Measurements from ENCODE around the gene PLB1. TPM values are rescaled to one million over a fixed set of nuclear protein-coding genes. Genes with fewer than 3 reads are reported as not detected.
A peak's percentile ranks its signal among the peaks of the same experiment; 100 is the strongest.

The PLB1 gene
- total RNA-seq, 4 donors from 2014 or later, result 1.1 to 6.5 (median 2.3) TPM

DNA sequence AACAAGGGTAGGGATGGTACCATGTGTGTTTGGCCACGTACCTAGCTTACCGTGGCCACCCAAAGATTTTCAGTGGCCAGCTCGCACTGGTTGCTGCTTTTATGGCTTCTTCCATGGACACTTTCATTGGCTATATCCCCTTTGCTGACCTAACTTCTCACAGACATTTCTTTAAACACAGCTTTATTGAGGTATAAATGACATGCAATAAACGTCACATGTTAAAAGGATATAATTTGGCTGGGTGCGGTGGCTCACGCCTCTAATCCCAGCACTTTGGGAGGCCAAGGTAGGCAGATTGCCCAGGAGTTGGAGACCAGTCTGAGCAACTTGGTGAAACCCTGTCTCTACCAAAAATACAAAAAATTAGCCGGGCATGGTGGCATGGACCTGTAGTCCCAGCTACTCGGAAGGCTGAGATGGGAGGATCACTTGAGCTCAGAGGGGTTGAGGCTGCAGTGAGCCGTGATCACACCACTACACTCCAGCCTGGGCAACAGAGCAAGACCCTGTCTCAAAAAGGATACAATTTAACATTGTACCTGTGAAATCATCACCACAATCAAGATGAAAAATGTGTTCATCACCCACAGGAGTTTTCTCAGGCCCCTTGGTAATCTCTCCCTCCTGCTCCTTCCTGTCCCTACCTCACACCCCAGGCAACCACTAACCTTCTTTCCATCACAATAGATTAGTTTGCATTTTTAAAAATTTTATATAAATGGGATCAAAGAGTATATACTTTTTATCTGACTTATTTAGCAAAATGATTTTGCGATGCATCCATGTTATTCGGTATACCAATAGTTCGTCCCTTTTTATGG is 127.9 kb downstream of the PLB1 start:
- TF ChIP-seq, protein P1, sequence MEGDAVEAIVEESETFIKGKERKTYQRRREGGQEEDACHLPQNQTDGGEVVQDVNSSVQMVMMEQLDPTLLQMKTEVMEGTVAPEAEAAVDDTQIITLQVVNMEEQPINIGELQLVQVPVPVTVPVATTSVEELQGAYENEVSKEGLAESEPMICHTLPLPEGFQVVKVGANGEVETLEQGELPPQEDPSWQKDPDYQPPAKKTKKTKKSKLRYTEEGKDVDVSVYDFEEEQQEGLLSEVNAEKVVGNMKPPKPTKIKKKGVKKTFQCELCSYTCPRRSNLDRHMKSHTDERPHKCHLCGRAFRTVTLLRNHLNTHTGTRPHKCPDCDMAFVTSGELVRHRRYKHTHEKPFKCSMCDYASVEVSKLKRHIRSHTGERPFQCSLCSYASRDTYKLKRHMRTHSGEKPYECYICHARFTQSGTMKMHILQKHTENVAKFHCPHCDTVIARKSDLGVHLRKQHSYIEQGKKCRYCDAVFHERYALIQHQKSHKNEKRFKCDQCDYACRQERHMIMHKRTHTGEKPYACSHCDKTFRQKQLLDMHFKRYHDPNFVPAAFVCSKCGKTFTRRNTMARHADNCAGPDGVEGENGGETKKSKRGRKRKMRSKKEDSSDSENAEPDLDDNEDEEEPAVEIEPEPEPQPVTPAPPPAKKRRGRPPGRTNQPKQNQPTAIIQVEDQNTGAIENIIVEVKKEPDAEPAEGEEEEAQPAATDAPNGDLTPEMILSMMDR (IDR thresholded peaks at IDR 0.05), result no peak
- no peak for TF ChIP-seq POLR2A (IDR thresholded peaks at IDR 0.05)
- intact Hi-C loops (cut with DNase I), result no loop called here
- no peaks in the 10 kb centered on the region for H3K27me3 ChIP-seq
- H3K4me3 ChIP-seq, result no peak overlapping the region
- H3K4me1 ChIP-seq, result peaks cover 34 to 91% (median 57%) of the 10 kb centered on the region in 3 donors
- no peaks in the 10 kb centered on the region for H3K36me3 ChIP-seq
- DNase-seq, result no peak
- WGBS, 2 donors, result 80 to 92% methylated on average over 9 to 12 of the region's 12 CpGs
- no peaks in the 10 kb centered on the region for H3K9me3 ChIP-seq
- peak overlapping the region; percentile 38 to 96 (median 92) for H3K27ac ChIP-seq

DNA sequence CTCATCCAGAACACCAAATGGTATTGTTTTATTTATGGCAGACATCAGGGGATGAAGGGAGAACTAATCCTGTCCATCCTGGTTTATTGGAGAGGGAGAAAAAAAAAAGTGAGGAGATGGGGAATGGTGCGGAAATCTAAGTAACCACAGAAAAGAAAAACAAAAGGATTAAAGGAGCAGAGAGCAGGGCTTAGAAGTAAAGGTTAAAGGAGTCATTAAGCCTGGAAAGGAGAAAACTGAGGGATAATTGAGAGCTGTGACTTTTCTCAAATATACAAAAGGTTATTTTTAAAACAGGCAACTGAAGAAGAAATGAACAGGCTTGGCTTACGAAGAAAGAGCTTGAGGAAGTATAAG is 128.6 kb downstream of the PLB1 start:
- Histone ChIP-seq H3K4me3 (peak overlapping the region in 2 of 4 donors; percentile 20 to 51), H3K27ac (peak overlapping the region; percentile 83 to 96 (median 92)), H3K36me3 (no peaks in the 10 kb centered on the region), H3K9me3 (no peaks in the 10 kb centered on the region), H3K4me1 (peaks cover 34 to 86% (median 57%) of the 10 kb centered on the region in 3 donors), H3K27me3 (no peaks in the 10 kb centered on the region)
- 37 to 61% methylated on average over 2 of the region's 2 CpGs for WGBS, 2 donors
- no peak for DNase-seq
- intact Hi-C loops (cut with DNase I), result no loop called here
- no peak for TF ChIP-seq POLR2A (IDR thresholded peaks at IDR 0.05)
- TF ChIP-seq, protein P1 (IDR thresholded peaks at IDR 0.05), result no peak

DNA sequence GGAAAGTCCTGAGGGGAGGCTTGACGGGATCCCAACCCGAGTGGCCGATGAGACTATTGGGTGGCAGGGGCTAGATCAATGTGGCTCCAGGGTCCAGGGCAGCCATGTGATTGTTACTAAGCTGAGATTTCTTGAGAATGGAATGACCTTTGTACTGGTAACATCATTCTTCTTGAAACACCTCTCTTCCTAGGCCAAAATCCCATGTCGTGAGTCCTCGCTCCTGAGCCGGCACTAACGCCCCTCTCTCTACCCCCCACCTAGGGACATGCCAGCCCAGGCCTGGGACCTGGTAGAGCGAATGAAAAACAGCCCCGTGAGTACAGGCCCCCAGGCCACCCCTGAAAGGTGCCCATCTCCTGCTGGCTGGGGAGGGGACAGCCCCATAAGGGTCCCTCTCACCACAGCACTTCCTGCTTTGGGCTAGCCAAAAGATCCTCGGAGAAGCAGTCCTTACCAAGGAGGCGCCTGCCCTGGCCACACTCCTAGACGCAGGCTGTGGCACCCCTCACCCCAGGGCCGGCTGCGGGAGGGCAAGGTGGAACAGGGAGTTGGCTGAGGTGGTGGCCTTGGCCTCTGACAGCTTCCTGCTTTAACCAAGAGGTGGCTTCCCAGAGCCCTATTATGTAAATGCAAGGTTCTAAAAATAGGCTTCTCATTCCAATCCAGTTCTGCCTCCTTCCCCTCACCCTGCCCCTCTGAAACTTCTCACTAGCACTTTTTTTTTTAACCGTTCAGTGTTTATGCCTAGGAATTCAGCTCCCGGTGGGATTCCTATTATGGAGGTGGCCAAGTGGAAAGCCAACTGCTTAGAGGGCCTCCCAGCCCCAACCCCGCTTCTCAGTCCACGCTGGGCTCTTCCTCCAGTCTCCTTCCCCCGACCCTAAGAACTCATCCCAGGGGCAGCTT is 129.2 kb downstream of the PLB1 start:
- Histone ChIP-seq H3K4me1 (peaks cover 34 to 80% (median 57%) of the 10 kb centered on the region in 3 donors), H3K36me3 (no peaks in the 10 kb centered on the region), H3K4me3 (peak overlapping the region in 2 of 4 donors; percentile 20 to 51), H3K9me3 (no peaks in the 10 kb centered on the region), H3K27ac (peak overlapping the region; percentile 83 to 96 (median 92)), H3K27me3 (no peaks in the 10 kb centered on the region)
- TF ChIP-seq POLR2A (IDR thresholded peaks at IDR 0.05), result peak in 1 of 4 donors; percentile 52
- TF ChIP-seq, protein P1 (IDR thresholded peaks at IDR 0.05), result peak in 1 of 6 experiments; percentile 16
- WGBS, 2 donors, result 42 to 44% methylated on average over 12 to 14 of the region's 19 CpGs
- no peak for DNase-seq
- intact Hi-C loops (cut with DNase I), result no loop called here

DNA sequence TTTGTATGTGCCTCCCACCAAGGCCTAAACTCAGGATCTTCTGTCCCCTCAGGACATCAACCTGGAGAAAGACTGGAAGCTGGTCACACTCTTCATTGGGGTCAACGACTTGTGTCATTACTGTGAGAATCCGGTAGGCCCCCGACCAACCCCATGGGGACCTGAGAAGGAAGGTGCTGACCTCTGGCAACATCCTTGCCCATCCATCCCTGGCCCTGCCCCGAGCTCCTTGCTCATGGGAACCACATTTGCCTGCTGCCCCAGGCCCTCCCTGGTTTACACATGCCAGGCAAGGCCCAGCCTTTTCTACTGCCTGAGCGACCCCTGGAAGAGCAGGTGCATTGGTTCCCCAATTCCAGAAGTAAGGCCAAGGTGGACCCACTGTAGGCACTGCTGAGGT is 130.5 kb downstream of the PLB1 start:
- intact Hi-C loops (cut with DNase I), result no loop called here
- H3K4me1 ChIP-seq, result peaks cover 23 to 71% (median 45%) of the 10 kb centered on the region in 3 donors
- peak overlapping the region; percentile 83 to 96 (median 92) for H3K27ac ChIP-seq
- no peaks in the 10 kb centered on the region for H3K27me3 ChIP-seq
- no peak overlapping the region for H3K4me3 ChIP-seq
- no peaks in the 10 kb centered on the region for H3K36me3 ChIP-seq
- no peak for TF ChIP-seq POLR2A (IDR thresholded peaks at IDR 0.05)
- TF ChIP-seq, protein P1 (IDR thresholded peaks at IDR 0.05), result no peak
- 80% methylated on average over 1 of the region's 5 CpGs; no CpG with 5 or more reads in 1 of the 2 donors for WGBS, 2 donors
- no peaks in the 10 kb centered on the region for H3K9me3 ChIP-seq
- no peak for DNase-seq

Measured in esophagus squamous epithelium (tissue), 5 donors.